H1 (cell line): ENCODE results near the gene ZNF33B. TPM values are rescaled to one million over a fixed set of nuclear protein-coding genes. Genes with fewer than 3 reads are reported as not detected.

ENCODE experiments used
- EZH2 ChIP-seq: fragments of 200-600 bp; sonication (generic); IDR thresholded peaks from 2 replicates; pipeline ENCODE4 v1.7.1; 2012; ENCODE audit warnings: low read depth, mild to moderate bottlenecking, moderate library complexity, low read length, inconsistent platforms; ENCODE audit not compliant: severe bottlenecking
- GABPA ChIP-seq: IDR thresholded peaks from 2 replicates; pipeline ENCODE4 v1.6.1; 2011; ENCODE audit warnings: mild to moderate bottlenecking, low read length, moderate library complexity, borderline replicate concordance; ENCODE audit not compliant: insufficient read depth
- HDAC6 ChIP-seq: IDR thresholded peaks from one replicate; pipeline ENCODE4 v1.7.1; 2012; ENCODE audit warnings: low read depth, mild to moderate bottlenecking, inconsistent platforms, low read length, moderate library complexity
- POLR2AphosphoS5 ChIP-seq: IDR thresholded peaks from 2 replicates; pipeline ENCODE4 v1.6.1; 2011; ENCODE audit warnings: low read depth, low read length
- POU5F1 ChIP-seq: IDR thresholded peaks from 2 replicates; pipeline ENCODE4 v1.6.1; 2011; ENCODE audit warnings: low read depth, mild to moderate bottlenecking, low read length, moderate library complexity
- SIN3A ChIP-seq, 2 experiments: IDR thresholded peaks in 1 of 2; conservative IDR thresholded peaks in 1 of 2; 2 replicates each; pipeline ENCODE4 v1.6.1; 2011 to 2012; ENCODE audit warnings: low read length in 2 of 2, improper control_type of control experiment in 1 of 2, low read depth in 1 of 2, mild to moderate bottlenecking in 1 of 2
- TAF7 ChIP-seq: optimal IDR thresholded peaks from 2 replicates; pipeline ENCODE3; 2011; ENCODE audit warnings: low read depth, mild to moderate bottlenecking, inconsistent platforms, low read length, moderate library complexity, borderline replicate concordance
- polyA plus RNA-seq, 7 experiments: library from polyadenylated mRNA; depleted of rRNA in 3 of 7; stranded (reverse) in 5 of 7; unstranded in 2 of 7; fragments of >200 nt in 5 of 7; fragments of 200-250 nt in 2 of 7; gene quantifications; 1 replicate in 5 of 7; 2 replicates in 1 of 7; 4 replicates in 1 of 7; pipeline versions ENCODE4 v1.2.1 to v1.2.3, GENCODE V29; 2011 to 2013; ENCODE audit warnings: missing spikeins in 2 of 7, mixed read lengths in 2 of 7
- total RNA-seq: library from RNA; stranded (reverse); fragmentation: NEBNext Ultra II Directional; extraction: Animal tissue kit (Norgen Biotek cat#: 25700); gene quantifications from 2 replicates; pipeline ENCODE4 v1.2.1, GENCODE V29; 2021
- TF ChIP-seq, protein P1 (sequence below): fragments of 300-600 bp; sonication (generic); IDR thresholded peaks from 2 replicates; pipeline ENCODE4 v1.7.1; 2012; ENCODE audit warnings: low read length, moderate library complexity, mild to moderate bottlenecking, inconsistent platforms; ENCODE audit not compliant: insufficient replicate concordance
- TF ChIP-seq, protein P2 (sequence below): IDR thresholded peaks from 2 replicates; pipeline ENCODE4 v1.6.1; 2012; ENCODE audit warnings: inconsistent platforms

ZNF33B gene
- total and polyA plus RNA-seq, 2 of the 8 experiments (the other 6 are each of a cell fraction or from before 2014, with no cell fraction given): 10.7 to 33.4 TPM

DNA sequence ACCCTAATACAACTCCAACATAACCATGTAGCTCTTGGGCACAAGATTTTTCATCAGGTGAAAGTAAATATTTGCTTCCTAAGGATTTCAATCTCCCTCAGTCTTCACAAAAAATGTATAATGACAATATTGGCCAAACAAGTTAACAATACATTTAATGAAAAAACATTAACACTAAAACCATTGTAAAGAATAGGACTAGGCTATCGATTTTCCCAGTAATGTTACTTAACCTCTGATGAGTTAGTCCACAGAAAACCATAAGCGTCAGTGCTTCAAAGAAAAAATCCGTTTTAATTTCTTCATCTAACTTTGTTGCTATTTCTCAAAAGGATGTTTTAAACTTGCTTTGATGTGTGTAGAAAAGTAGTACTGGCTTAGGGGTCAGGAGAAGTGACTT is 1.2 kb downstream of the ZNF33B start (continued):
- TF ChIP-seq, protein P1, sequence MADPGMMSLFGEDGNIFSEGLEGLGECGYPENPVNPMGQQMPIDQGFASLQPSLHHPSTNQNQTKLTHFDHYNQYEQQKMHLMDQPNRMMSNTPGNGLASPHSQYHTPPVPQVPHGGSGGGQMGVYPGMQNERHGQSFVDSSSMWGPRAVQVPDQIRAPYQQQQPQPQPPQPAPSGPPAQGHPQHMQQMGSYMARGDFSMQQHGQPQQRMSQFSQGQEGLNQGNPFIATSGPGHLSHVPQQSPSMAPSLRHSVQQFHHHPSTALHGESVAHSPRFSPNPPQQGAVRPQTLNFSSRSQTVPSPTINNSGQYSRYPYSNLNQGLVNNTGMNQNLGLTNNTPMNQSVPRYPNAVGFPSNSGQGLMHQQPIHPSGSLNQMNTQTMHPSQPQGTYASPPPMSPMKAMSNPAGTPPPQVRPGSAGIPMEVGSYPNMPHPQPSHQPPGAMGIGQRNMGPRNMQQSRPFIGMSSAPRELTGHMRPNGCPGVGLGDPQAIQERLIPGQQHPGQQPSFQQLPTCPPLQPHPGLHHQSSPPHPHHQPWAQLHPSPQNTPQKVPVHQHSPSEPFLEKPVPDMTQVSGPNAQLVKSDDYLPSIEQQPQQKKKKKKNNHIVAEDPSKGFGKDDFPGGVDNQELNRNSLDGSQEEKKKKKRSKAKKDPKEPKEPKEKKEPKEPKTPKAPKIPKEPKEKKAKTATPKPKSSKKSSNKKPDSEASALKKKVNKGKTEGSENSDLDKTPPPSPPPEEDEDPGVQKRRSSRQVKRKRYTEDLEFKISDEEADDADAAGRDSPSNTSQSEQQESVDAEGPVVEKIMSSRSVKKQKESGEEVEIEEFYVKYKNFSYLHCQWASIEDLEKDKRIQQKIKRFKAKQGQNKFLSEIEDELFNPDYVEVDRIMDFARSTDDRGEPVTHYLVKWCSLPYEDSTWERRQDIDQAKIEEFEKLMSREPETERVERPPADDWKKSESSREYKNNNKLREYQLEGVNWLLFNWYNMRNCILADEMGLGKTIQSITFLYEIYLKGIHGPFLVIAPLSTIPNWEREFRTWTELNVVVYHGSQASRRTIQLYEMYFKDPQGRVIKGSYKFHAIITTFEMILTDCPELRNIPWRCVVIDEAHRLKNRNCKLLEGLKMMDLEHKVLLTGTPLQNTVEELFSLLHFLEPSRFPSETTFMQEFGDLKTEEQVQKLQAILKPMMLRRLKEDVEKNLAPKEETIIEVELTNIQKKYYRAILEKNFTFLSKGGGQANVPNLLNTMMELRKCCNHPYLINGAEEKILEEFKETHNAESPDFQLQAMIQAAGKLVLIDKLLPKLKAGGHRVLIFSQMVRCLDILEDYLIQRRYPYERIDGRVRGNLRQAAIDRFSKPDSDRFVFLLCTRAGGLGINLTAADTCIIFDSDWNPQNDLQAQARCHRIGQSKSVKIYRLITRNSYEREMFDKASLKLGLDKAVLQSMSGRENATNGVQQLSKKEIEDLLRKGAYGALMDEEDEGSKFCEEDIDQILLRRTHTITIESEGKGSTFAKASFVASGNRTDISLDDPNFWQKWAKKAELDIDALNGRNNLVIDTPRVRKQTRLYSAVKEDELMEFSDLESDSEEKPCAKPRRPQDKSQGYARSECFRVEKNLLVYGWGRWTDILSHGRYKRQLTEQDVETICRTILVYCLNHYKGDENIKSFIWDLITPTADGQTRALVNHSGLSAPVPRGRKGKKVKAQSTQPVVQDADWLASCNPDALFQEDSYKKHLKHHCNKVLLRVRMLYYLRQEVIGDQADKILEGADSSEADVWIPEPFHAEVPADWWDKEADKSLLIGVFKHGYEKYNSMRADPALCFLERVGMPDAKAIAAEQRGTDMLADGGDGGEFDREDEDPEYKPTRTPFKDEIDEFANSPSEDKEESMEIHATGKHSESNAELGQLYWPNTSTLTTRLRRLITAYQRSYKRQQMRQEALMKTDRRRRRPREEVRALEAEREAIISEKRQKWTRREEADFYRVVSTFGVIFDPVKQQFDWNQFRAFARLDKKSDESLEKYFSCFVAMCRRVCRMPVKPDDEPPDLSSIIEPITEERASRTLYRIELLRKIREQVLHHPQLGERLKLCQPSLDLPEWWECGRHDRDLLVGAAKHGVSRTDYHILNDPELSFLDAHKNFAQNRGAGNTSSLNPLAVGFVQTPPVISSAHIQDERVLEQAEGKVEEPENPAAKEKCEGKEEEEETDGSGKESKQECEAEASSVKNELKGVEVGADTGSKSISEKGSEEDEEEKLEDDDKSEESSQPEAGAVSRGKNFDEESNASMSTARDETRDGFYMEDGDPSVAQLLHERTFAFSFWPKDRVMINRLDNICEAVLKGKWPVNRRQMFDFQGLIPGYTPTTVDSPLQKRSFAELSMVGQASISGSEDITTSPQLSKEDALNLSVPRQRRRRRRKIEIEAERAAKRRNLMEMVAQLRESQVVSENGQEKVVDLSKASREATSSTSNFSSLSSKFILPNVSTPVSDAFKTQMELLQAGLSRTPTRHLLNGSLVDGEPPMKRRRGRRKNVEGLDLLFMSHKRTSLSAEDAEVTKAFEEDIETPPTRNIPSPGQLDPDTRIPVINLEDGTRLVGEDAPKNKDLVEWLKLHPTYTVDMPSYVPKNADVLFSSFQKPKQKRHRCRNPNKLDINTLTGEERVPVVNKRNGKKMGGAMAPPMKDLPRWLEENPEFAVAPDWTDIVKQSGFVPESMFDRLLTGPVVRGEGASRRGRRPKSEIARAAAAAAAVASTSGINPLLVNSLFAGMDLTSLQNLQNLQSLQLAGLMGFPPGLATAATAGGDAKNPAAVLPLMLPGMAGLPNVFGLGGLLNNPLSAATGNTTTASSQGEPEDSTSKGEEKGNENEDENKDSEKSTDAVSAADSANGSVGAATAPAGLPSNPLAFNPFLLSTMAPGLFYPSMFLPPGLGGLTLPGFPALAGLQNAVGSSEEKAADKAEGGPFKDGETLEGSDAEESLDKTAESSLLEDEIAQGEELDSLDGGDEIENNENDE: no peak
- TF ChIP-seq POLR2AphosphoS5: no peak
- no peak for TF ChIP-seq SIN3A (conservative IDR thresholded peaks at IDR 0.05 in 1 of 2, IDR thresholded peaks at IDR 0.05 in 1 of 2; ENCODE audit: low read depth in 1 of 2, low read length in 2 of 2)
- TF ChIP-seq, protein P2, sequence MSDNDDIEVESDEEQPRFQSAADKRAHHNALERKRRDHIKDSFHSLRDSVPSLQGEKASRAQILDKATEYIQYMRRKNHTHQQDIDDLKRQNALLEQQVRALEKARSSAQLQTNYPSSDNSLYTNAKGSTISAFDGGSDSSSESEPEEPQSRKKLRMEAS: no peak
- no peak for TF ChIP-seq EZH2
- no peak for TF ChIP-seq TAF7
- no peak for TF ChIP-seq HDAC6
- no peak for TF ChIP-seq POU5F1
- TF ChIP-seq GABPA: no peak
